Testis (tissue), 3 donors: Measurements from ENCODE around the gene SMAD7. TPM values are rescaled to one million over a fixed set of nuclear protein-coding genes. Genes with fewer than 3 reads are reported as not detected.

Experiments
- DNase-seq: peaks from one replicate; pipeline ENCODE4 v3.0.0-alpha.2; 2019
- H3K27ac ChIP-seq, 2 donors: fragments of 200-600 bp; sonication (generic); one replicate each; pipeline ENCODE4 v1.5.1; 2019
- H3K27me3 ChIP-seq: fragments of 200-600 bp; sonication (generic); one replicate; pipeline ENCODE4 v1.5.1; 2019
- H3K36me3 ChIP-seq: fragments of 200-600 bp; sonication (generic); one replicate; pipeline ENCODE4 v1.5.1; 2017; ENCODE audit warnings: low read depth; ENCODE audit errors: missing control alignments
- H3K4me1 ChIP-seq: fragments of 200-600 bp; sonication (generic); one replicate; pipeline ENCODE4 v1.5.1; 2019
- H3K4me3 ChIP-seq, 2 donors: fragments of 200-600 bp; sonication (generic); one replicate each; pipeline ENCODE4 v1.5.1; 2017 to 2019
- H3K9me3 ChIP-seq: fragments of 200-600 bp; sonication (generic); one replicate; pipeline ENCODE4 v1.5.1; 2017
- POLR2A ChIP-seq: fragments of 450-650 bp; IDR thresholded peaks from one replicate; pipeline ENCODE4 v1.6.1; 2017; ENCODE audit warnings: antibody characterized with exemption, mild to moderate bottlenecking, moderate library complexity
- WGBS, 2 donors: methylation state at CpG; one replicate each; pipeline ENCODE4 v1.1.5; 2018; 5-methylcytosine and 5-hydroxymethylcytosine counted together
- intact Hi-C: fragments of 100-400 bp; cut with DNase I; formaldehyde crosslinking; loops from one replicate; pipeline ENCODE4 v1.15.1; 2023; ENCODE audit warnings: low total_unique reads
- polyA plus RNA-seq: library from polyadenylated mRNA; stranded (reverse); fragments of 350-450 nt; fragmentation: Illumina TruSeq; extraction: RNeasy Lipid Tissue Mini Kit (QIAGEN cat#74804); gene quantifications from one replicate; pipeline ENCODE4 v1.2.3, GENCODE V29; 2014; ENCODE audit warnings: low read depth, low replicate concordance; ENCODE audit not compliant: insufficient read depth
- total RNA-seq, 2 donors: library from RNA; depleted of rRNA; stranded (reverse); fragments of >200 nt; gene quantifications; one replicate each; pipeline ENCODE4 v1.2.3, GENCODE V29; 2016
- TF ChIP-seq, protein P1 (sequence below), 3 experiments: fragments of 450-650 bp in 2 of 3; fragments of 200-600 bp in 1 of 3; sonication (generic) in 1 of 3; IDR thresholded peaks; one replicate each; pipeline ENCODE4 v1.5.1; 2016 to 2019; ENCODE audit warnings: antibody characterized with exemption in 3 of 3, mild to moderate bottlenecking in 2 of 3, moderate library complexity in 1 of 3

The SMAD7 gene
- total and polyA plus RNA-seq, 3 donors from 2014 or later, result 7.5 to 14.6 (median 9.8) TPM

DNA sequence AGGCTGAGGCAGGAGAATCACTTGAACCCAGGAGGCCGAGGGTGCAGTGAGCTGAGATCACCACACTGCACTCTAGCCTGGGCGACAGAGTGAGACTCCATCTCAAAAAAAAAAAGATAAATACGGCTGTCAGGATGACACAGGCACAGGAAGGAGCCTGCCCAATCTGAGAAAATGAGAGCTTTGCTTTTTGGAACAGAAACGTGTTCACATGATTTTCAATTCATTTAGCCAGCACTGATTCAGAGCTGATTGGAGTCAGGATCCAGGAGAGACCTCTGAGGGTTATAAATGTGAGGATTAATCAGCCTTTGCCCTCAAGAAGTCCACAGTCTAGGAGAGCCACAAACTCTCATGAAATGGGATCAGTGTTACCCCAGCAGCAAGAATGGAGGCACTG lies 6.9 kb upstream of the SMAD7 start:
- no peak for TF ChIP-seq POLR2A
- TF ChIP-seq, protein P1, sequence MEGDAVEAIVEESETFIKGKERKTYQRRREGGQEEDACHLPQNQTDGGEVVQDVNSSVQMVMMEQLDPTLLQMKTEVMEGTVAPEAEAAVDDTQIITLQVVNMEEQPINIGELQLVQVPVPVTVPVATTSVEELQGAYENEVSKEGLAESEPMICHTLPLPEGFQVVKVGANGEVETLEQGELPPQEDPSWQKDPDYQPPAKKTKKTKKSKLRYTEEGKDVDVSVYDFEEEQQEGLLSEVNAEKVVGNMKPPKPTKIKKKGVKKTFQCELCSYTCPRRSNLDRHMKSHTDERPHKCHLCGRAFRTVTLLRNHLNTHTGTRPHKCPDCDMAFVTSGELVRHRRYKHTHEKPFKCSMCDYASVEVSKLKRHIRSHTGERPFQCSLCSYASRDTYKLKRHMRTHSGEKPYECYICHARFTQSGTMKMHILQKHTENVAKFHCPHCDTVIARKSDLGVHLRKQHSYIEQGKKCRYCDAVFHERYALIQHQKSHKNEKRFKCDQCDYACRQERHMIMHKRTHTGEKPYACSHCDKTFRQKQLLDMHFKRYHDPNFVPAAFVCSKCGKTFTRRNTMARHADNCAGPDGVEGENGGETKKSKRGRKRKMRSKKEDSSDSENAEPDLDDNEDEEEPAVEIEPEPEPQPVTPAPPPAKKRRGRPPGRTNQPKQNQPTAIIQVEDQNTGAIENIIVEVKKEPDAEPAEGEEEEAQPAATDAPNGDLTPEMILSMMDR (IDR thresholded peaks at IDR 0.05), result no peak
- no peak overlapping the region for H3K4me3 ChIP-seq
- DNase-seq, result no peak
- no peaks in the 10 kb centered on the region for H3K36me3 ChIP-seq
- no peaks in the 10 kb centered on the region for H3K27me3 ChIP-seq
- no peak overlapping the region for H3K27ac ChIP-seq
- peaks cover 4% of the 10 kb centered on the region for H3K4me1 ChIP-seq
- WGBS, 2 donors, result 66 to 88% methylated on average over 4 of the region's 4 CpGs
- intact Hi-C loops, result loop anchor here (10.0 kb wide), 1 partner anchor 183 kb away; no protein-coding TSS in a partner anchor
- no peaks in the 10 kb centered on the region for H3K9me3 ChIP-seq

DNA sequence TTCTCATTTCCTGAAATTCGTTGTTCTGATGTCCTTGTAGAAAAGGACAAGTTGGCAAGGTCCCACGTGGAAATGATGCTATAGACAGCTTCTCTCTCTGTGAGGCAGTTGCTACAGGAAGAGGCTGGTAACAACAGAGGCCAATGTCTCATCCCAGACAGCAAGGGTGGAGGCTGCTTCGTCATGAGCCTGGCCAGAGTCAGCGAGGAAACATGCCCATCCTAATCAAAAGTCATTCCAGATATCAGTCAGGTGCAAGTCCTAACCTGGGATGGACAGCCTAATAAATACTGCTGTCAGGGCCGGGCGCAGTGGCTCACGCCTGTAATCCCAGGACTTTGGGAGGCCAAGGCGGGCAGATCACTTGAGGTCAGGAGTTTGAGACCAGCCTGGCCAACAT lies 6.4 kb upstream of the SMAD7 start:
- TF ChIP-seq POLR2A, result no peak
- TF ChIP-seq, protein P1 (IDR thresholded peaks at IDR 0.05), result no peak
- Histone ChIP-seq H3K36me3 (no peaks in the 10 kb centered on the region), H3K9me3 (no peaks in the 10 kb centered on the region), H3K4me3 (no peak overlapping the region), H3K27ac (no peak overlapping the region), H3K4me1 (peaks cover 4% of the 10 kb centered on the region), H3K27me3 (no peaks in the 10 kb centered on the region)
- 82 to 89% methylated on average over 8 of the region's 8 CpGs for WGBS, 2 donors
- DNase-seq, result no peak
- intact Hi-C loops, result loop anchor here (10.0 kb wide), 1 partner anchor 182 kb away; no protein-coding TSS in a partner anchor

DNA sequence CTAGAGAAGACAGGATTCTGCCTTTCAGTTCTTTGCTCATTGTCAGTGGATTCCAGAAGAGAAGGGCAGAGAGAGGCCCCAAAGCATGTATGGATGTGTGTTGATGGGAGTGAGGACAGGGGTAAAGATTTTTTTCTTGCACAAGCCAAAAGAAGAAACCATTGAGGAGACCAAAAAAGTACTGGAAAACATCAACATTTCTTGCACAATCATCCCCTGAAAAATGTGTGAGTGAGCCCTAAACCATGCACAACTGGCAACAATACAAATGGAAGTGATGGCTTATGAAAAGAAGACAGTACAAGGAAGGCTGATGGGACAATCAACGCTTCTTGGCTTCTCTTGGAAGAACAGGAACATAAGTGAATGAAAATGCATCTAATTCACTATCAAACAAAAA lies 5.6 kb upstream of the SMAD7 start:
- Histone ChIP-seq H3K4me3 (no peak overlapping the region), H3K9me3 (no peaks in the 10 kb centered on the region), H3K36me3 (no peaks in the 10 kb centered on the region), H3K4me1 (peaks cover 4% of the 10 kb centered on the region), H3K27ac (no peak overlapping the region), H3K27me3 (no peaks in the 10 kb centered on the region)
- TF ChIP-seq, protein P1 (IDR thresholded peaks at IDR 0.05), result no peak
- no peak for TF ChIP-seq POLR2A
- DNase-seq, result no peak
- 88 to 90% methylated on average over 1 of the region's 1 CpG for WGBS, 2 donors
- intact Hi-C loops, result loop anchor here (10.0 kb wide), 1 partner anchor 182 kb away; no protein-coding TSS in a partner anchor

DNA sequence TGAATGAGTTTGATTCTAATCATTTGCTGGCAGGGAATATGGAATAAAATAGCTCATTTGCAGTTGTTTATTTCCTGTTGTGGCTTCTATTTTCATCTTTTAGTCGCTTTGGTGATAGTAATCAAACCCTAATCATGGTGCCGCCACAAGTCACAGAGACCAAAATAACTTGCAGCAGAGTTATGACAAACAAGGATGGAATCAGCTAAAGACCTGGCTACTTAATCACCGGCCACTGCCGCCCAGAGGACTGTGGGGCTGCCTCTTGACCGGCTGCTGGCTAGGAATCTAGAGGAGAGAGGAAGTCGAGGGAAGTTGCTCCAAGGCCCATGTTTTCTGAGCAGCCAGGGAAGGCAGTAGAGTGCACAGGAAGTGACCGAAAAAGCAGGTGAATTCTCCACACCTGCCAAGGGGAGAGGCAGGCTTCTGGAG lies 5.1 kb upstream of the SMAD7 start:
- no peak overlapping the region for H3K4me3 ChIP-seq
- H3K4me1 ChIP-seq, result peaks cover 4% of the 10 kb centered on the region
- DNase-seq, result no peak
- intact Hi-C loops, result loop anchor here (10.0 kb wide), 1 partner anchor 181 kb away; no protein-coding TSS in a partner anchor
- TF ChIP-seq, protein P1 (IDR thresholded peaks at IDR 0.05), result no peak
- no peak for TF ChIP-seq POLR2A
- peak overlapping the region in 1 of 2 donors; percentile 33 for H3K27ac ChIP-seq
- 41 to 69% methylated on average over 7 of the region's 7 CpGs for WGBS, 2 donors
- H3K9me3 ChIP-seq, result no peaks in the 10 kb centered on the region
- H3K36me3 ChIP-seq, result no peaks in the 10 kb centered on the region
- no peaks in the 10 kb centered on the region for H3K27me3 ChIP-seq
